Fibroblast of skin of right biceps (primary cell): ENCODE results near the gene ANKRD11.

Experiments used
- DNase-seq: peaks from one replicate; pipeline ENCODE4 v3.0.0-alpha.2; 2013

ANKRD11 gene

DNA sequence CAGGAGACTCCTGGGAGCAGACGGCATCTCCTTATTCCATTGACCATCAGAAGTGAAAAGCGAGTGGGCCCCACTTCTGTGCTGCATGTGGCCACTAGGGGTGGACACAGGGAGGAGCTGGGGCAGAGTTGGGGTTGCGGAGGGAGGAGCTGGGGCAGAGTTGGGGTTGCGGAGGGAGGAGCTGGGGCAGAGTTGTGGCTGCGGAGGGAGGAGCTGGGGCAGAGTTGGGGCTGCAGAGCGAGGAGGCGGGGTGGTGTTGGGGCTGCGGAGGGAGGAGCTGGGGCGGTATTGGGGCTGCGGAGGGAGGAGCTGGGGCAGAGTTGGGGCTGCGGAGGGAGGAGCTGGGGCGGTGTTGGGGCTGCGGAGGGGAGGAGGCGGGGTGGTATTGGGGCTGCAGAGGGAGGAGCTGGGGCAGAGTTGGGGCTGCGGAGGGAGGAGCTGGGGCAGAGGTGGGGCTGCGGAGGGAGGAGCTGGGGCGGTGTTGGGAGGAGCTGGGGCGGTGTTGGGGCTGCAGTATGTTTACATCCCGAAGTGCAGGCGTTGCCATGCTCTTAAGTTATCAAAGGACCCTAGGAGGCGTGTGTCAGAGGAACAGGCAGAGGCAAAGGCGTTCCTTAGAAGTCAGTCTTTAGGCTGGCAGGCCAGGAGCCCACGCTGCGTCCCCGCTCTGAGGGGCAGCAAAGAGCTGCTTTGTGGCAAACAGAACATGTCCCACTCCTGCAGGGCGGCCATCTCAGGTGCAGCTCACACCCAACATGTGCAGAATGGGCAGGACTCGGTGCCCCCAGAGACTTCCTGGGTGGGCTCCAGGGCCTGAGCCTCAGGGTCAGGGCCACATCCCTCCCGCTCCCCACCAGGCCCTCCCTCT is 196.9 kb downstream of the ANKRD11 start:
- DNase-seq: no peak

DNA sequence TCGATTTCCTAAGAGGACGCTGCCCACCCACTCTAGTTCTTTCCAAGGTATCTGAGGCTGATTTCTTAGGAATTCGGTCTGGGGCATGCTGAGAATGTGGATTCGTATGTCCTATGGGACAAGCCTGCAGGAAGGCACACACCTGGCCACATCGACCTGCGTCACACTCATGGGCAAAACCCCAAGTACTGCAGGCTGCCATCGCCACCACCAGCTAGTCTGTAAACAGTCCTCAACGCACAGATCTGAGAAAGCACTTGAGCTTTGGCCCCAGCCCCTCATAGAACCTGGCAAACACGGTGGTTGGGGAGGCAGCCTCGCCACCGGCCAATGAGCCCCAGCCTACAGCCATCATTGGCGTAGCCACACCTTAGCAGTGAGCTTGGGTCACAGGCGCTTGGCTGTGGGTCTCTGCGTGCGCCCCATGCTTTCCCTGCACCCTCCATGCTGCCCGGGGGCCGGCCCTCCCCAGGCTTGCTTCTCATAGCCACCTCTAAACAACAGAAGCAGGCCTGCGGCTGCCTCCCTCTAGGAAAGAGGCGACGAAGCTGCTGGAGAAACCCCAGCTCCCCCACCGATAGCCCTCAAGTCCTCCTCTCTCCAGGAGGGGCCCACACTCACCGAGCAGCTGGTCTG is 197.8 kb downstream of the ANKRD11 start:
- no peak for DNase-seq

DNA sequence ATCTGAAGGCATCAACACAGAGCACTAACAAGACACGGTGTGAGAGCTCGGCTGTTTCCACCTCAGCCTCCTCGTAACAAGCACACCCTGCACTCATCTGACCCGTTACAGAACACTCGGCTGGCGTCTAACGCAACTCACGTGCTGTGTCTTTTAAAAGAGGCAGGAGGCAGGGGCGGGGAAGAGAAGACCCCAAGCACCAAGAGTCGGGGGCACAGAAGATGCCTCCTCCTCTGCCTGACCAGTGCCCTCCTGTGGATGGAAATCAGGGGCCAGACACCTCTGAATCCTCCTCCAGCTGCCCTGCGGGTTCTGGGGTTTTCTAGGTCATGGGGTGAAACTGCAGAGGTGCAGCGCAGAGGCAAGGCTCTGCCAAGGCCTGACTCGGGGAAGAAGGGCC is 198.6 kb downstream of the ANKRD11 start:
- no peak for DNase-seq

DNA sequence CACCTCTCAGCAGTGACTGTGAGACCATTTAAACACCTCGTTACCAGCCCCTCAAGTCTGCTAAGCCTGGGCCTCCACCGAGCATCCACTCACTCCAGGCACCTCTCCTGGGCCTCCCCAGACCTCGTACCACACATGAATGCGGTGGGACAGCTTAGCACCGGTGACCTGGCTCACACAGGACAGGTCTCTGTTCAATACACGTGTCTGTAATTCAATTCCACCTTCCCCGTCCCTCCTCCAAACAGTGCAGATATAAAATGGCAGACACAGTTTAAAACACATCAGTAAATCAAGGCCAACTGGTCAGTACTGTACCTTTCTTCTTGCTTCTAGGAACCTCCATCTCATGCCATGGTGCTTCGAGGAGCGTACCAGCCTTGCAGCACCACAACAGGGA is 199.0 kb downstream of the ANKRD11 start:
- no peak for DNase-seq

DNA sequence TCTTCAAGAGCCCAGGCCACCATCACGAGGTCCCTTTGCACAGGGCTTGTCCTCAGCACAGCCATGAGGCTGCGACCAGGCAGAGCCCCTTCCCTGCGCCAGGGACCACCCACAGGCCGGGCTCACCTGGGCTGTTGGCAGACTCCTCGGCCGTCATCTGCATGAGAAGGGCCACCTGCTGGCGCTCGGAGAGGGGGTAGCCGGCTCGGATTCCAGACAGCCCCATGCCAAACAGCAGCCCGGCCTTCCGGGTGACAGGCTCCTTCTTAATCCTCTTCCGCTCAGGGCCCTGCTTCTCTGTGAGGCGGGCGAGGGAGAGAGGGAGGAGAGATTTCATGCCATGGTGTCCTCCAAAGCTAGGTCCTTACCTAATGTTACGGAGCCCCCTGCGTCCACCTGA is 199.5 kb downstream of the ANKRD11 start:
- no peak for DNase-seq

DNA sequence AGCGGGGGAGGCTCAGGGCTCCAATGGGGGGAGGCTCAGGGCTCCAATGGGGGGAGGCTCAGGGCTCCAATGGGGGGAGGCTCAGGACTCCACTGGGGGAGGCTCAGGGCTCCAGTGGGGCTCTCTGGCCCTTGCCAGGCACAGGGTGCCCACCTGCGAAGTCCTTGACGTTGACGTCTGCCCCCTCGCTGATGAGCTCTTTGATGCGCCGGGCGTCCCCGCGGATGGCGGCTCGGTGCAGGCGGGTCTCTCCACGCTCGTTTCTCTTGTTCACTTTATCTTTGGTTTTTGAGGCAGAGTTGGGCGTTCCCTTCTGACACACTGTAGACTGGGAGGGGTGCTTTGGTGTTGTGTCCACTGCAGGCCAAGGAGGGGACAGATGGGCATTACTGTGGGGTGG is 199.9 kb downstream of the ANKRD11 start:
- DNase-seq: no peak

DNA sequence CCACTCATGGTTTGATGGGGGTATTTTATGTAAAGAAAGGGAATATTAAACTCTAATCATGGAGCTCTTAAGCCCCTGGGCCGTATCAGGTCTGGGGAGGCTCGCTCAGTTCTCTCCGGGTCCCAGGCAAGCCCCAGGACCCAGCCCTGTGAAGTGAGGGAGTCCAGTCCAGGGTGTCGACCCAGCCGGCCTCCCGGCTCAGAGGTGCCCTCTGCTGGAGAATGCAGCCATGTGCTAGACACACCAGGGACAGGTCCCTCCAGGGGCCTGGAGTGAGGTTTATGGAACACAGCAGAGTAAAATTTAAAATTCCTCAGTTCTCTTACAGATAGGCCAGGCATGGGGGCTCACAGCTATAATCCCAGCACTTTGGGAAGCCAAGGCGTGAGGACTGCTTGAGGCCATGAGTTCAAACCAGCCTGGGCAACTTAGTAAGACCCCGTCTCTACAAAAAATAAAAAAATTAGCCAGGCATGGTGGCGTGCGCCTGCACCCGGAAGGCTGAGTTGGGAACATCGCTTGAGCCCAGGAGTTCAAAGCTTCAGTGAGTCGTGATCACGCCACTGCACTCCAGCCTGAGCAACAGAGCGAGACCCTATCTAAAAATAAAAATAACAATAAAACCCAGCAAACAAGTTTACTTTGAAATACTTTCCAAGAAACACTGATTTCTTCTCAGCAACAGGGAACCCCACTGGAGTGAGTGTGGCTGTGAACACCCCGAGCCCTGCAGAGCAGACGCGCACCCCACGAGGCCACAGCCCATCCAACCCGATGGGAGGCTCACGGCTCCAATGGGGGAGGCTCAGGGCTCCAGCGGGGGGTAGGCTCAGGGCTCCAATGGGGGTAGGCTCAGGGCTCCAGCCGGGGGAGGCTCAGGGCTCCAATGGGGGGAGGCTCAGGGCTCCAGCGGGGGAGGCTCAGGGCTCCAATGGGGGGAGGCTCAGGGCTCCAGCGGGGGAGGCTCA is 200.6 kb downstream of the ANKRD11 start:
- DNase-seq: peak; percentile 55

DNA sequence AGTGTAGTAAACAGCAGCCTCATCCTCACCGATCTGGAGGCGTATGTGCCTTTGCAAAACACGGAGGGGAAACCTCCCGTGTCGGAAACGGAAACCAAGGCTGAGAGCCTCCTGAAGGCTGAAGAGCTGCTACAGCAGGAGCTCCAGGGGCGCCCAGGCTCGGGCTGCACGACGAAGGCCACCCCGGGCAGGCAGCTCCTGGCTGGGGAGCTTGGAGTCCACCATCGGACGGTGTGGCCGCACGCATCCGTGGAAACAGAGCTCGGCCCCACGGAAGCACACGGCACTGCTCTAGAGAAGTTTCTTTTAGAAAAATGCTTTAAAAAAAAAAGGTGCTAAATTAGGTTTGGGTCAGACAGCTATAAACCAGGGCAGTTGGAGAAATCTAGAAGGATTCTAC is 201.4 kb downstream of the ANKRD11 start:
- no peak for DNase-seq

DNA sequence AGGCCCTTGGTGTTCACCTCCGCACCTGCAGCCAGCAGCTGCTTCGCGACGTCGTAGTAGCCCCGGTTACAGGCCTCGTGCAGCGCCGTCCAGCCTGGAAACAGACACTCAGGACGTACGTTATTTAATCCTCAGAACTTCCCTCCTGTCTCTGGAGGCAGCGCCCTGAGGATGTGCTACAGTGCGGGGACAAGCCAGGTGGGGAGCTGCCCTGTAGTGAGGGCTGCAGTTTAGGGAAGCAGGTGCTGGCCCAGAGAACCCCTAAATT is 201.8 kb downstream of the ANKRD11 start:
- DNase-seq: no peak

DNA sequence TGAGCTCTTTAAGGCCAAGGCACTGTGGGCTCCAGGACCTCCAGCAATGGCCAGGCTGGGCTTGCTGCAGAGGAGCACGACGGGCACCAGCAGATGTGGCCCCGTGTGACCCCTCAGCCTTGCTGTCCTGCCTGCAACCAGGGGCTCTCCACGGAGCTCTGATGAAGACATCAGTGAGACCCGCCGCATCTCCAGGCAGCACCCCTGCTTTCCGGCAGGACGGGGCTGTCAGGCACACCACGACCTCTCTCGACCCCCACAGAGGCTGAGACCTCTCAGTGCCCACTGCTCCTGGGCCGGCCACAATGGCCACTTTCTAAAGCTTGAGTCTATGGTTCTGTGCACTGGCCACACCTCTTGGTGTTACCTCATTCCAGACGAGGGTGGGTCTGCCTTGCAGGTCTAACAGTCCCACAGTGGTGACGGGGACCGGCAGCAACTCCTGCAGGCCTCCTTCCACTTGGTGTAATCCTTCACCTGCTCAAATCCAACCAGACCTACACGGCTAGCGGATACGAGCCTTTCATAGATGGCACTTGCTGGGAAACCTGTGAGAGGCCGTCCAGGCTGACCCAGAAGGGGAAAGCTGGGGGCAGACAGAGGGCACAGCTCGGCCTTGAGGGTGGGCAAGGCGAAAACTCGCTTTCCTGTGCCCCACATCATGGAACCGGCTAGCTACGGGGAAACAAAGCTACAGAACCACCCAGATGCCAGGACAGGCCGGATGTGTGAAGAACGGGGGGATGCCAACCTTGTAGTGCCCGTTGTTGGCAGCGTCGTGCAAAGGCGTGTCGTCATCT is 202.4 kb downstream of the ANKRD11 start:
- no peak for DNase-seq

DNA sequence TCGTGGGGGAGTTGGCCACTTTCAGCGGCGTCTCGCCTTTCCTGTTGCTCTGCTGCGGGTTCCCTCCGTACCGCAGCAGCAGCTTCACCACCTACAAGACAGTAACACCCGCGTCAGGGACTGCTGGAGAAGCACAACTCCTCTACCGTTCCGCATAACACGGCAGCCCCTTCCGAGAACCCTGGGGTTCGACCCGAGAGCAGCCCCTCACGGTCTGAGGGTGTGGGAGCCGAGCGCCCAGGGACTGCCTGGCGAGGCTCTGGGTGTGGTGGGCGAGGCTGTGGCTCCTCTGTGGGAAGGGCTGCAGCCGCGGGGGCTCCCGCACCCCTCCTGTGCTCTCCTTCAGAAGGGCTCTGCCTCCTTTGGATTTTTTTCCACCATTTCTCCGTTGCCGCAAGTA is 204.3 kb downstream of the ANKRD11 start:
- DNase-seq: no peak

DNA sequence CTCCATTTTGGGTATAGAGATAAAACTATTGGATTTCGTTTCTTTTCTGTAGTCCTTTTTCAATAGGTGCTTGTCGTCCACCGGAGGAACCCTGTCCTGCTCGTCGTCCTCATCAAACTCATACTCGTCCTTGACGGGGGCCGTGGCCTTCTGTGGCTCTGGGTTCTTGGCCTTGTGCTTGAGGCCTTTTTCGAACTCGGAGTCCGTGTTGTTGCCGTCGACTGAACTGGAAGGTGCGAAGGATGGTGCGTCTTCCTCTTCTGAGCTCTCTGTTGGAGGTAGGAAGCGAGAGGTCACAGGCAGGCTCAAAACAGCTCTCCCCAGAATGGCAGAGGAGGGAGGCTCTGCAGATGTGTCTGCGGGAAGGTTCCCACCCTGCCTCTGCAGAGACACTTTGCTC is 205.0 kb downstream of the ANKRD11 start:
- no peak for DNase-seq

DNA sequence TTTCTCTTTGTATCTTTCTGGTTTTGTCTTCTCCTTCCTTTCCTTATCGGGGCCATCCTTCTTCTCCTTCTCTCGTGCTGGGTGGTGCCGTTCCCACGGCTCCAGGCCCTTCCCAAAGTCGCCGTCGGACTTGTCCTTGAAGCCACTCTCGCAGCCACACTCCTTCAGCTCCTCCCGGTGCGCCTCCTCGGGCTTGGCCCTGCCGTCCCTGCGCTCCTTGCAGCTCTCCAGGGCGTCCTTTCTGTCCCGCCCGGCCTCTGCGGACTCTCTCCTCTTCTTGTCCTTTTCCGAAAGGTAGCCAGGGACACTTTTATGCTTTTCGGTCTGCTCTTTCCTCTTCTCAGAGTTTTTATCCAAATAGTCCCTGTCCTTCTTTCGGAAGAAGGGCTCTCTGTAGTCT is 206.9 kb downstream of the ANKRD11 start:
- DNase-seq: no peak

DNA sequence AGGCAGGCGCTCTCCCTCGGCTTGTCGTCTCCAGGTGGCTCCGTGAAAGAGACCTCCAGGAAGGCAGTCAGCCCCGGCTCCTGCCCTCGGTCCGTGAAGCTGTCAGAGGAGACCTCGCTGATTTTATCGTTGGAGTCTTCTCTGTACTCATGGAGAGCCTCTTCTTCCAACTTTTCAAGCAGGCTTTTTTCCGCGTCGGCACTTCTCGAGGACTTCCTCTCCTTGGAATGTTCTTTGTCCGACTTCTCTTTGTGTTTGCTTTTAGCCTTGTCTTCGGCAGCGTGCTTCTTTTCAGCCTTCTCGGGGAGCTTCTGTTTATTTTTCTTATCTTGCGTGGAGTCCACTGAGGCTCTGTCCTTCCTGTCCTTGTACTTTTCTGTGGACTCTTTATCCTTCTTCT is 207.8 kb downstream of the ANKRD11 start:
- no peak for DNase-seq

DNA sequence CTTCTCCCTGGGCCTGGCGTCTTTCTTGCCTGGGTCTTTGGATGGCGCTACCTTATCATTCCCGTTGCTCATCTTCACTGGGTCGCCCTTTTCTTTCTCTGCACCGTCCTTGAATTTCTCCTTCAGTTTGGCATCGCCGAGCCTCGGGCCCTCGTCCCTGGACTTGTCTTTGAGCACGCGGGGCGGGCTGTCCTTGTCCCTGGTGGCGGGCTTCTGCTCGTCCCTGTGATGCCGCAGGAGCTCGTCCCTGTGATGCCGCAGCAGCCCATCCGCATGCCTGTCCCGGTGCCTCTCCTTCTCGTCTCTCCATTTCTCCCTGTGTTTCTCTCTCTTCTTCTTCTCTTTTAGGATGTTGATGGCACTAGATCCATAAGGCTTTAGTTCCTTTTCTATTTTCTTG is 208.5 kb downstream of the ANKRD11 start:
- DNase-seq: no peak

DNA sequence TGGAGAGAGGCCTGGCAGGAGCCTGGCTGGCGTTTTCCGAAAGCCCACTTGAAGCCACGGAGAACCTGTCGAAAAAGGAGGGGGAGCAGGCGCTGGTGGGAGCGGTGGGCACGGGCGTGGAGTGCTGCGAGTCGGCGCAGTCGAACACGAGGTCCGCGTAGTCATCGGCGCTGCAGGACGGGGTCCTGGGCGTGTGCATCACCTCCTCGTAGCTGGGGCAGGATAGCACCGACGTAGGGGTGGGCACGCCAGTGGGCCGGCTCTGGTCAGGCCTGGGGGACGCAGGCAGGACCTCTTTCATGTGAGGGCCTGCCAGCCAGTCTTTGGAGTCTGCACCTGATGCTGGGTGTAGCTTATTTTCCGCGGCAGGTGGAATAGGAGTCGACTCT is 209.2 kb downstream of the ANKRD11 start:
- no peak for DNase-seq

DNA sequence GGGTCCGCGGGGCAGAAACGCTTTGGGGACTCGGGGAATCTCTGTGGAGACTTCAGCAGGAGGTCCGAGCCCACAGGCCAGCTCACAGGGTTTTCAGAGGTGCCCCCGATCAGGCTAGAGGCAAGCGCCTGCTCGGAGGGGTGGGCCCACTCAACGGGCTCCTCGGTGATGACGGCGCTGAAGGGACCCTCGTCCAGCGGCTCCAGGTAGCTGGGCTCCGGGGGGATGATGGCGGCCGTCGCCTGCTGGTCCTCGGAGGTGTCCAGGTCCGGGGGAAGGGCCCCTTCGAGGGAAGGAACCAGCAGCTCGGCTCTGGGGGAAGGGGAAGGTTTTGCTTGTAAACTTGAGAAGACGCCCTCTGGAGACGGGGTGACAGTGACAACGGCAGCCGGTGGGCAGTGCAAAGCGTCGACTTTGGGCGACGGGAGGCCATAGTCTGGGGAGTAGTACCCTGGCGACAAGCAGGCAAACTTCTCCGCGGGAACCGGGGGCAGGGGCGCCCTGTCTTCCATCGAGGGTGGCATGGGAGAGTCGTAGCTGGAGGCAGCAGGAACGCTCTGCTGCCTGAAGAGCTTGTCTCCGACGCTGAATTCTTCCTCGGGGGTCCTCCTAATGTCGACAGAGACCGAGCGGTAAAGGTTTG is 209.7 kb downstream of the ANKRD11 start:
- no peak for DNase-seq

DNA sequence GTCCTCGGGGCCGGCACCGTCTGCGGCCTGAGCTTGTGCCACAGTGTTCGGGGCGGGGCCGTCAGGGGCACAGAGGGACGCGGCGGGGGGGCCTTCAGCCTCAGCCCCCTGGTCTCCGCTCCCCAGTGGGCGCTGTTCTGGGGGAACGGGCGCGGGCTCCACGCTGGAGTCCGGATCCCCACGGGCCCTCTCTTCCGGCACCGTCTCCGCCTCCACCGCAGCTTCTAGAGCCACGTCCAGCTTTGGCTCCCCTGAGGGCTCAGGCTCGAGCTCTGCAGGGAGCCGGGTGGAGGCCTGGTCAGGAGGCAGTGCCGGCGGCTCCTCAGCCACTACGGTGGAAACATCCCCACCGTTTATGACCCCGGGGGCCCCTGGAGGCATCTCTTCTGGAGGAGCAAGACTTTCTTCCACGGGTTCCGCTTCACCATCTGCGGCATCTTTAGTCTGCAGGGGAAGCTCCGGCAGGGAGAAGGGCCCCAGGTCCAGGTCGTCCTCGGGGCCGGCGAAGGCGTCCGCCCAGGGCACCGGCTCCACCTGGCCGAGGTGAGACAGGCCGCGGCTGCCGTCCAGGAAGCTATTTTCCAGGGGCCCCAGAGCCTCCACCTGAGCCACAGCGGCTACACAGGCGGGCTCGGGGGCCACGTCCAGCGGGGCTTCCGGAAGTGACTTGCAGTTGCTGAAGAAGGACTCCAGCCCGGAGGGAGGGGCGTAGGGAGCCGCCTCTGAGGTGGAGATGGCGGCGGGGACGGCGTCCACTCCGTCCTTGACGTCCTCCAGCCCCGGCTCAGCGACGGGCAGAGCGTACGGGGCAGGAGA is 210.5 kb downstream of the ANKRD11 start:
- DNase-seq: no peak

DNA sequence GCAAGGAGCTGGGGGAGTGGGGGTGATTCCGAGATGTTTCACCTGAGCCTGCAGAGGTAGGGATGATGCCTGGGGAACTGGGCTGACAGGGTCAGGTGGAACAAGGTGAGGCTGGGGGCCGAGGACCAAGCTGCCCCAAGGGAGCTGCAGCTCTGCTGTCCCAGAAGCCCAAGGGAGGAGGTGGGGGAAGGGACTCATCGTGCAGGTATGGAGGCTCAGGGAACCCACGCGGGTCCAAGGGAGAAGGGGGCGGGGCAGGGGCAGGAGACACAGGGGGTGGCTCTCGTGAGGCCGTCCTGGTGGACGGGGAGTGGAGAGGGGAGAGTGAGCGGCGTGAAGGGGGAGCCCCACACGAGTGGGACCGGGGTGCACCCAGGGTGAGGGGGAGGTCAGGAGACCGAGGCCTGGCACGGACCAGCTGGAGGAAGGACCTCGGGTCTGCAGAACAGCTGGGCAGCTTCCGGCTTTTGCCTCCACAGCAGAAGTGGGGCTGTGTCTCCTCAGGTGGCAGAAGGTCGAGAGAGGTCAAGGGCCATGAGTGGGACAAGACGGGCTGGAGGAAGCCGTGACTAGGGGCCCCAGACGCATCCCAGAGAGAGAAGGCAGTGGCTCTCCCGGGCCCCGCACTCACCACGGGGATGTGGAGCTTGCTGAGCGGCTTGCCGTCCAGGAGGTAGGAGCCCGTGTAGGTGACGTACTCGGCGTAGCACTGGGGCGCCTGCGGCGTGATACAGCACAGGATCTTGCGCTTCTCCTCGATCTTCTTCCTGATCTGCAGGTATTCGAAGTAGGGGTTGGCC is 211.7 kb downstream of the ANKRD11 start:
- no peak for DNase-seq

DNA sequence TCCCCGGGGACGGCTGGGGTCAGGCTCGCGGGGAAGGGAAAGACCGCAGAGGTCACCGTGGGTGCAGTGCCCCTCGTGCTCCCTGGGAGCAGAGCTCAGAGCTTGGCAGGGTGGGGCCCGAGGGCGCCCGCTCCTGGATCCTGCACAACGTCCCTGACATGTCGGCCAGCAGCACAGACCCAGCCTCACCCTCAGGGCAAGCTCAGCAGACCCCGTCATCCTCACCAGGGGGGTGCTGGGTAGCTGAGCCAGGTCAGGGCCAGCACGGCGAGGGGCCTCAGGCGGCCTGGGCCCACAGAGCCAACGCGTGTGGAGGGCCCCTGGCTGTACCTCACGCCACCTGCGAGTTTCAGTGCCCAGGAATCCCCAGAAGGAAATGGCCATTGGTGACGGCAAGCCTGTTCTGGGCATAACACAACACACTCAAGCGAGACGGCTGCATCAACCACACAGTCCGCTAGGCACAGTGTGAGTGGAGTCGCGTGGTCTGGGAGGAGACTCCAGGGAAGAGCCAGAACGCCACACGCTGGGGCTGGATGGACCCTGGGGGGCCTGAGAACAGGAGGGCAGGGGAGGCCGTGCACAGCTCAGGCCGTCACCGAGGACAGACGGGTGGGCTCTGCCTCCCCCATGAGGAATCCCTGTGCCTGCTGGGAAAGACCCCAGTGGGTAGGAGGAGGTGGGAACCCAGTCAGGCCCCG is 212.6 kb downstream of the ANKRD11 start:
- no peak for DNase-seq
